ENCODE results near the gene PCDHGA2.

- TF ChIP-seq CTCF (IDR thresholded peaks at IDR 0.05; ENCODE audit: borderline replicate concordance, extremely low read depth, low read length, poor library complexity, severe bottlenecking) (no peak), EZH2 (IDR thresholded peaks at IDR 0.05; ENCODE audit: borderline replicate concordance, low read depth, low read length, severe bottlenecking) (no peak)
Observed at GRCh38 chr5:141383345-141383744, 44.8 kb downstream of the PCDHGA2 start.
